GM21390 (cell line): ENCODE data around the gene PIEZO1.

Experiments
- ATAC-seq: cut with Tn5 transposase; IDR thresholded peaks from one replicate; pipeline ENCODE4 v1.9.1; 2021; ENCODE audit not compliant: unreplicated experiment

The PIEZO1 gene

GRCh38 chr16:88737298-88738150, 47.5 kb downstream of the PIEZO1 start:
- peak; percentile 55 for ATAC-seq

- ATAC-seq: no peak
Observed at GRCh38 chr16:88736496-88736895, 48.5 kb downstream of the PIEZO1 start.

GRCh38 chr16:88736088-88736487, 48.9 kb downstream of the PIEZO1 start:
- ATAC-seq: no peak

- no peak for ATAC-seq
Observed at GRCh38 chr16:88735616-88736015, 49.4 kb downstream of the PIEZO1 start.

GRCh38 chr16:88735121-88735520, 49.9 kb downstream of the PIEZO1 start:
- no peak for ATAC-seq

- no peak for ATAC-seq
Observed at GRCh38 chr16:88734361-88734728, 50.7 kb downstream of the PIEZO1 start.

GRCh38 chr16:88733630-88734360, 51.2 kb downstream of the PIEZO1 start:
- ATAC-seq: no peak

- no peak for ATAC-seq
Observed at GRCh38 chr16:88732961-88733294, 52.1 kb downstream of the PIEZO1 start.

GRCh38 chr16:88732172-88732960, 52.7 kb downstream of the PIEZO1 start:
- no peak for ATAC-seq

- ATAC-seq: no peak
Observed at GRCh38 chr16:88731699-88732098, 53.3 kb downstream of the PIEZO1 start.

GRCh38 chr16:88730632-88731607, 54.1 kb downstream of the PIEZO1 start:
- ATAC-seq: no peak

GRCh38 chr16:88727871-88728270, 57.1 kb downstream of the PIEZO1 start:
- ATAC-seq: no peak

- no peak for ATAC-seq
Observed at GRCh38 chr16:88726981-88727380, 58.0 kb downstream of the PIEZO1 start.

GRCh38 chr16:88726408-88726749, 58.6 kb downstream of the PIEZO1 start:
- no peak for ATAC-seq

GRCh38 chr16:88725609-88726407, 59.2 kb downstream of the PIEZO1 start:
- no peak for ATAC-seq

GRCh38 chr16:88724855-88725555, 60.0 kb downstream of the PIEZO1 start:
- no peak for ATAC-seq

GRCh38 chr16:88723911-88724310, 61.1 kb downstream of the PIEZO1 start:
- no peak for ATAC-seq

- no peak for ATAC-seq
Observed at GRCh38 chr16:88723507-88723887, 61.5 kb downstream of the PIEZO1 start.

- ATAC-seq: no peak
Observed at GRCh38 chr16:88722784-88723506, 62.1 kb downstream of the PIEZO1 start.
